WERI-Rb-1 (cell line): ENCODE measurements around the gene RAI1.

Experiments used
- DNase-seq: peaks from one replicate; pipeline ENCODE4 v3.0.0-alpha.2; 2020
- H3K27ac ChIP-seq: fragments of 250-450 bp; sonication (Bioruptor Pico); 2 replicates; pipeline ENCODE4 v1.5.1; 2020; ENCODE audit warnings: mild to moderate bottlenecking, moderate library complexity
- H3K27me3 ChIP-seq: fragments of 250-450 bp; sonication (Bioruptor Pico); 2 replicates; pipeline ENCODE4 v1.5.1; 2021; ENCODE audit warnings: mild to moderate bottlenecking, low read depth, moderate library complexity; ENCODE audit not compliant: insufficient read depth, severe bottlenecking
- H3K36me3 ChIP-seq: fragments of 250-450 bp; sonication (Bioruptor Pico); 2 replicates; pipeline ENCODE4 v1.5.1; 2020; ENCODE audit warnings: mild to moderate bottlenecking, moderate library complexity
- H3K4me3 ChIP-seq: 2 replicates; pipeline ENCODE4 v1.5.1; 2011; ENCODE audit warnings: low read depth, mild to moderate bottlenecking, control low read depth, low read length
- H3K9me3 ChIP-seq: fragments of 250-450 bp; sonication (Bioruptor Pico); 2 replicates; pipeline ENCODE4 v1.5.1; 2021; ENCODE audit warnings: mild to moderate bottlenecking, moderate library complexity; ENCODE audit not compliant: severe bottlenecking
- TF ChIP-seq, protein P1 (sequence below): IDR thresholded peaks from 2 replicates; pipeline ENCODE4 v1.5.1; 2011; ENCODE audit warnings: low read depth, mild to moderate bottlenecking, control low read depth, inconsistent platforms, low read length

RAI1 gene

DNA sequence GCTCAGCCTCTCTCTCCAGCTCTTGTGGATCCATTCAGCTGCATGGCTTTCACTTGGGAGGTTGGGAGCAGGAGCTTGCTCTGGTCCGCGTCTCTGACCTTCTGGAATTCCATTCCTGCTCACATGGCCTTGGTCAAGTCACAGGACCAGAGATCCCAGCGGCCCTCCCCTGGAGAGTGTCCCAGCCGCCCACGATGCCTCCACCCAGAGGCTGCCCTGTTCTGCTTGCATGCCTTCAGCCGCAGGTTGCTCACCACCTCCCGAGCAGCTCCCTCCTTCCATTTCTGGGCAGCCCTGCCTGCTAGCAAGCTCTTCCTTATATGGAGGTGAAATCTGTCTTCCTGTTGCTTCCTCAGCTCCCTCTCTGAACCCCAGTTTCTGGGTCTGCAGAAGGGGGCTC, 32.6 kb downstream of the RAI1 start:
- H3K9me3 ChIP-seq = no peaks in the 10 kb centered on the region
- no peaks in the 10 kb centered on the region; the same call in 1 of the 2 replicates for H3K36me3 ChIP-seq
- DNase-seq = no peak
- no peak overlapping the region for H3K4me3 ChIP-seq
- peak overlapping the region; percentile 39; the same call in 1 of the 2 replicates for H3K27ac ChIP-seq
- TF ChIP-seq, protein P1, sequence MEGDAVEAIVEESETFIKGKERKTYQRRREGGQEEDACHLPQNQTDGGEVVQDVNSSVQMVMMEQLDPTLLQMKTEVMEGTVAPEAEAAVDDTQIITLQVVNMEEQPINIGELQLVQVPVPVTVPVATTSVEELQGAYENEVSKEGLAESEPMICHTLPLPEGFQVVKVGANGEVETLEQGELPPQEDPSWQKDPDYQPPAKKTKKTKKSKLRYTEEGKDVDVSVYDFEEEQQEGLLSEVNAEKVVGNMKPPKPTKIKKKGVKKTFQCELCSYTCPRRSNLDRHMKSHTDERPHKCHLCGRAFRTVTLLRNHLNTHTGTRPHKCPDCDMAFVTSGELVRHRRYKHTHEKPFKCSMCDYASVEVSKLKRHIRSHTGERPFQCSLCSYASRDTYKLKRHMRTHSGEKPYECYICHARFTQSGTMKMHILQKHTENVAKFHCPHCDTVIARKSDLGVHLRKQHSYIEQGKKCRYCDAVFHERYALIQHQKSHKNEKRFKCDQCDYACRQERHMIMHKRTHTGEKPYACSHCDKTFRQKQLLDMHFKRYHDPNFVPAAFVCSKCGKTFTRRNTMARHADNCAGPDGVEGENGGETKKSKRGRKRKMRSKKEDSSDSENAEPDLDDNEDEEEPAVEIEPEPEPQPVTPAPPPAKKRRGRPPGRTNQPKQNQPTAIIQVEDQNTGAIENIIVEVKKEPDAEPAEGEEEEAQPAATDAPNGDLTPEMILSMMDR = no peak
- H3K27me3 ChIP-seq = no peaks in the 10 kb centered on the region

DNA sequence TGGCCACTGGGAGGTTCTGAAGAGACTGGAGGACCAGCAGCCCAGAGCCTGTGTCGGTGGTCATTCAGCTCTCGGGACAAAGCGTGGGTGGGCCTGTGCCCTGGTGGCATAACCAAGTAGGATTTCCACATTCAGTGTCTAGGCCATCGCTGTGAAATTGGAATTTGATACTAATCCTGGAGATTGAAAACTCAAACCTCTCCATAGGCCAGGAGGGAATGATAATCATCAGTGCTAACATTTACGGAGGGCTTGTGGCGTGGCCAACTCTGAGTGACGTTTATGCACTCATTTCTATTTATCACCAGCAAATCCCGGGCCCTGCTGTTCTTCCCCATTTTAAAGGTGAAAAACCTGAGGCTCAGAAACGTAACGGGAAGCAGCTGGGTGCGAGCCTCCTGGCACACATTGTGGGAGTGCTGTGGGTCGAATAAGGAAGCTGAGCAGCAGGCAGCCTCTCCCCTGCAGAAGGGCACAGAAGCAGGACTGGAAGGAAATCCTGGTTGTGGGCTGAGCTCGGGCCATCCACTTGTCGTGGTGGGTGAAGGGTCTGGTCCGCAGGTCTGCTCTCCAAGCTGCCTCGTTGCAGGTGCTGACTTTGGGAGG, 33.1 kb downstream of the RAI1 start:
- TF ChIP-seq, protein P1 = no peak
- H3K4me3 ChIP-seq = no peak overlapping the region
- no peaks in the 10 kb centered on the region for H3K9me3 ChIP-seq
- no peaks in the 10 kb centered on the region for H3K27me3 ChIP-seq
- DNase-seq = no peak
- H3K27ac ChIP-seq = peak overlapping the region; percentile 39; the same call in 1 of the 2 replicates
- no peaks in the 10 kb centered on the region; the same call in 1 of the 2 replicates for H3K36me3 ChIP-seq

DNA sequence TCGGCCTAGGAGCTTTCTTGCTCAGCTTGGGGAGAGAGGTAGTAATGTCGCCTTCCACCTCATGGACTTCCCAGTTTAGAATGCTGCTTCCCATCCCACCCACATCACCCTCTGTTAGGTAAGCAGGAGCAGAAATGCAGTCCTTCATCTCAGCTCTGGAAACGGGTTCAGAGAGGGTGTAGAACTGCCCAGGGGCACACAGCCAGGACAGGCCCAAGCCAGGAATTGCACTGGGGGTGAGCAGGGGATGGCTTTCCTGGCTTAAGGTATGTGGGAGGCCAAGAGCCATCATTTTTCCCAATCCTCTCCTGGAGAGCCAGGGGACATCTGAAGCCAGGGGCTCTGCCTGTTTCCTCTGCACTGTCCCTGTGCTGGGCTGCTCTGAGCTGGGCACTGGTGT, 33.6 kb downstream of the RAI1 start:
- DNase-seq = no peak
- no peaks in the 10 kb centered on the region; the same call in 1 of the 2 replicates for H3K36me3 ChIP-seq
- no peaks in the 10 kb centered on the region for H3K27me3 ChIP-seq
- no peaks in the 10 kb centered on the region for H3K9me3 ChIP-seq
- H3K27ac ChIP-seq = no peak overlapping the region
- no peak overlapping the region for H3K4me3 ChIP-seq
- TF ChIP-seq, protein P1 = no peak

DNA sequence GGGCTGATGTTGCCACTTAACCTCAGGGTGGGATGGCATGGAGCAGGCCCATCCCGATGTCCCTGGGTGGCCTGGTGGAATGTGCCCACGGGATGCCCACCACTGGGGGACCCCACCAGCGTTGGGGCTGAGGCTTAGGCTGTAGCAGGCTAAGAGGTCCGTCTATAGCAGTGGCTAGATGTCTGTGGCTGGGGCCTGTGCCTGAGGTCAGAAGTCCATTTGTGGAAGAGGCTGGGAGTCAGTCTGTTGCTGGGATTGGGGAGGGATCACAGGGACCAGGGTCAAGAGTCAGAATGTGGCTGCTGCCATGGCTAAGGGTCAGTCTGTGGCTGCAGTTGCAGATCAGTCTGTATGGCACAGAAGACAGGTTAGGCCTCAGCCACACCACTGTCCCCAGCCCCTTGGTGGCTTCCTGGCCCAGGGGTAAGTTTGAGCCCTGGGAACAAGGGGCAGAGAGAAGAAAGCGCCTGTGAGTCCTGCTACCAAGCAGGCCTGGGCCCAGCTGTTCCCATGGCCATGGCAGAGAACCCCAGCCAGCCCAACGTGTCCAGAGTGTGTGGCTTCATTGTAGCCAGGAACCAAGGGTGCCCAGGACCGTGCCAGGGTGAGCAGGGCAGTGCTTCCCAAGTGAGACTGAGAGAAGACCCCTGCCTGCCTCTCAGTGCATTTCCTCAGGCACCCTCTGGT, 35.7 kb downstream of the RAI1 start:
- TF ChIP-seq, protein P1 = no peak
- no peak overlapping the region for H3K4me3 ChIP-seq
- H3K27ac ChIP-seq = no peak overlapping the region
- H3K27me3 ChIP-seq = no peaks in the 10 kb centered on the region
- H3K36me3 ChIP-seq = no peaks in the 10 kb centered on the region; the same call in 1 of the 2 replicates
- no peaks in the 10 kb centered on the region for H3K9me3 ChIP-seq
- DNase-seq = no peak

DNA sequence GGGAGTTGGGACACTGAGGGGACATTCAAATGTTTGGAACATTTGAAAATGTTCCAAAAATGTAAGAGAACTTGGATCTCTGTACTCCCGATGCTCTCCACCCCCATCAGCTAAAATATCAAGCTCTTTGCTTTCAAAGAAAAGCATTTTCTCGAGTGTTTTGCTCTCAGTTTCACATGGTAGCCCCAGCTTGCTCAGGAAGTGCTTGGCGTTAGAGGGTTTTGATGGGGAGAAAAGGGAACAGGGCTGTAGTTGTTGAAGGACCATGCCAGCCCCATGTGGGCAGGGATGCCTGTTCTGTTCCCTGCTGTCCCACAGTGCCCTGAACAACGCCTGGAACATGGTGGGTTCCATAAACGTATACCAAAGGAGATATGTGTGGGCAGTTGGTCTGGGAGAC, 37.0 kb downstream of the RAI1 start:
- Histone ChIP-seq H3K27ac (no peak overlapping the region), H3K9me3 (no peaks in the 10 kb centered on the region), H3K36me3 (peaks cover 3% of the 10 kb centered on the region; the same call in 1 of the 2 replicates), H3K27me3 (no peaks in the 10 kb centered on the region), H3K4me3 (no peak overlapping the region)
- no peak for DNase-seq
- TF ChIP-seq, protein P1 = no peak
